Dendritic cell treated with granulocyte-macrophage colony-stimulating factor and Interleukin-4, amounts not matched to agents 40 ng/mL and 50 ng/mL, for 4 days (primary cell): ENCODE results near the gene BRD4.

Experiments used
- H3K27ac Mint-ChIP-seq: one replicate; pipeline ENCODE4 v1.8.0; 2022; ENCODE audit warnings: mild to moderate bottlenecking, mixed read lengths
- H3K27me3 Mint-ChIP-seq: one replicate; pipeline ENCODE4 v1.8.0; 2022; ENCODE audit warnings: mild to moderate bottlenecking, mixed read lengths
- H3K36me3 Mint-ChIP-seq: one replicate; pipeline ENCODE4 v1.8.0; 2022; ENCODE audit warnings: low read depth, mixed read lengths
- H3K4me1 Mint-ChIP-seq: one replicate; pipeline ENCODE4 v1.8.0; 2022; ENCODE audit warnings: low read depth, mixed read lengths
- H3K4me3 Mint-ChIP-seq: one replicate; pipeline ENCODE4 v1.8.0; 2022; ENCODE audit warnings: mild to moderate bottlenecking, moderate library complexity, mixed read lengths
- H3K9me3 Mint-ChIP-seq: one replicate; pipeline ENCODE4 v1.8.0; 2022; ENCODE audit warnings: mixed read lengths
- intact Hi-C: fragments of 100-400 bp; cut with micrococcal nuclease; formaldehyde crosslinking; loops from one replicate; pipeline ENCODE4 v1.15.0; 2022

The BRD4 gene

GRCh38 chr19:15317392-15318071 lies 14.8 kb downstream of the BRD4 start:
- H3K9me3 Mint-ChIP-seq, result no peaks in the 10 kb centered on the region
- peaks cover 21% of the 10 kb centered on the region for H3K36me3 Mint-ChIP-seq
- no peaks in the 10 kb centered on the region for H3K27me3 Mint-ChIP-seq
- peaks cover 91% of the 10 kb centered on the region for H3K4me1 Mint-ChIP-seq
- no peak overlapping the region for H3K4me3 Mint-ChIP-seq
- peak overlapping the region; percentile 57 for H3K27ac Mint-ChIP-seq
- intact Hi-C loops, result no loop called here

DNA sequence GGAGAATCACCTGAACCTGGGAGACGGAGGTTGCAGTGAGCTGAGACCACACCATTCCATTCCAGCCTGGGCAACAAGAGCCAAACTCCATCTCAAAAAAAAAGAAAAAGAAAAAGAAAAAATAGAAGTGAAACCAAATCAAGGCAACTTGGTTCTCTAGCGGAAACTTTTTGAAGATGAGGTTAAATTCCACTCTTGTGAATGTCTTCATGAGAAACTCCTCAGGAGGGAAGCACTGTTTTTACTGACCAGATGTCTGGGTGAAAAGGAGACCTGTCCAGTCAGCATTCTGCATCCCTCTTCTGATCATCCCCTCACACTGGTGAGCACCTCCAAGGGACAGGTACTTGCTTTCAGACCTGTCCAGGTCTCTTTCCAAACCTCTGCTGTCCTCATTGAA lies 15.8 kb downstream of the BRD4 start:
- H3K4me3 Mint-ChIP-seq, result peak overlapping the region; percentile 9
- peaks cover 17% of the 10 kb centered on the region for H3K36me3 Mint-ChIP-seq
- H3K27me3 Mint-ChIP-seq, result no peaks in the 10 kb centered on the region
- peak overlapping the region; percentile 57 for H3K27ac Mint-ChIP-seq
- H3K9me3 Mint-ChIP-seq, result no peaks in the 10 kb centered on the region
- H3K4me1 Mint-ChIP-seq, result peaks cover 93% of the 10 kb centered on the region
- intact Hi-C loops, result no loop called here

DNA sequence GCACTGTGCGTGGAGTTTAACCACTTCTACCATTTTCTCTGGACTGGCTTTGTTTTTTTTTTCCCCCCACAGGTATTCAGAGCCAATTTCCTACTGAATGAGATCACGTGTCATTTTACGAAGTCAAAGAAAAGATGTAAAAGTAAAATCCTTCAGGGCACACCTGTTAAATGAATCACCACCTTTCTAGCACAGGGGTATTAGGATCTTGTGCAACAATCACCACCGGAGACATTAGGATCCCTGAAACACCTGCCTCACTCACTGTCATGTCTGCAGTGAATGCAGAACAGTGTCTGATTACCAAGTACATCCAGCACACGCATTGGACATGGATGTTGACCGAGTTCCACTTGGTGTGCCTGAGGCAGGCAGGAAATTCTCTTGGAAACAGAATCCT lies 17.2 kb downstream of the BRD4 start:
- Mint-ChIP-seq H3K27ac (no peak overlapping the region), H3K36me3 (peaks cover 17% of the 10 kb centered on the region), H3K4me3 (no peak overlapping the region), H3K9me3 (no peaks in the 10 kb centered on the region), H3K27me3 (no peaks in the 10 kb centered on the region), H3K4me1 (peaks cover 89% of the 10 kb centered on the region)
- intact Hi-C loops, result no loop called here

GRCh38 chr19:15313649-15314279 lies 18.6 kb downstream of the BRD4 start:
- Mint-ChIP-seq H3K9me3 (no peaks in the 10 kb centered on the region), H3K27me3 (no peaks in the 10 kb centered on the region)

DNA sequence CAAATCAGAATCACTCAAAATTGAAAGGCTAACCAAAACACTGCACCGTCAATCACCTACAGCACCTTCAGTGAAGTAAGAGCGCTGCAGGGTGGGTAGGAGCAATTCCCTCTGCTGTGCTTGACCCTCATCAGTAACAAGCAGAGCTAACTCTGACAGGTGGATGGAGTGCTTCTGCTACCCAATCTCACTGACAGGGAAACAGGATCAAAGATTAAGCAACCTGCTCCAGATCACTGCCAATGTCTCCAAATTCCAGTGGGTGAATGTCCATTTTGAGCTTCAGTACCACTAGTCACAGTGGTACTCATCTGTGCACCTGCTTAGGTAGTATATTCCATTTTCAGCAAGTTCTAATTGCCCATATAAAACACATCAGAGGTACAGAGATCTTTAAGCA lies 25.2 kb downstream of the BRD4 start:
- Mint-ChIP-seq H3K36me3 (no peaks in the 10 kb centered on the region), H3K27ac (no peak overlapping the region), H3K4me1 (peaks cover 73% of the 10 kb centered on the region), H3K4me3 (no peak overlapping the region), H3K9me3 (no peaks in the 10 kb centered on the region), H3K27me3 (no peaks in the 10 kb centered on the region)
- intact Hi-C loops, result no loop called here

More at GRCh38 chr19:15313649-15314279, 18.6 kb downstream of the BRD4 start:
- Mint-ChIP-seq H3K4me3 (no peak overlapping the region), H3K36me3 (peaks cover 17% of the 10 kb centered on the region), H3K4me1 (peaks cover 88% of the 10 kb centered on the region), H3K27ac (no peak overlapping the region)
- intact Hi-C loops, result no loop called here

DNA sequence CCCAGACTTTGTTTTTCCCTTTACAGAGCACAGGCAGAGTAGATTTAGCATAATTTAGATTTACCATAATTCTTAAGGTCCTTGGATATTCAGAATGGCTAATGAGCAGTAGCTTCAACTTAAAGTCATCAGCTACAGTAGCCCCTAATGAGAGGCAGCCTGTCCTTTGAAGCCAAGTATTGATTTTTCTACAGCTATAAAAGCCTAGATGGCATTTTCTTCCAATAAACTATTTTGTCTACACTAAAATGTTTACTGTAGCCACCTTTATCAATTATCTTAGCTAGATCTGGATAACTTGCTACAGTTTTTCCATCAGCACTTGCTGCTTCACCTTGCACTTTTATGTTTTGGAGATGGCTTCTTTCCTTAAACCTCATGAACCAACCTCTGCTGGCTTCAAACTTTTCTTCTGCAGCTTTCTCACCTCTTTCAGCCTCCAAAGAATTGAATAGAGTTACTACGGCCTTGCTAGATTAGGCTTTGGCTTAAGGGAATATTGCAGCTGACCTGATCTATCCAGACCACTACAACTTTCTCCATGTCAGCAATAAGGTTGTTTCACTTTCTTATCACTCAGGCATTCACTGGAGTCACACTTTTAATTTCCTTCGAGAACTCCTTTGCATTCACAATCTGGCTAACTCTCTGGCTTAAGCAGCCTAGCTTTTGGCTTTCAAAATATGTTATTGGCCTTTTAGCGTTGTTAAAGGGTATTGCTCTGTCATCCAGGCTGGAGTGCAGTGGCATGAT lies 26.6 kb downstream of the BRD4 start:
- Mint-ChIP-seq H3K36me3 (no peaks in the 10 kb centered on the region), H3K27me3 (no peaks in the 10 kb centered on the region), H3K4me1 (peaks cover 75% of the 10 kb centered on the region), H3K27ac (no peak overlapping the region), H3K9me3 (no peaks in the 10 kb centered on the region), H3K4me3 (no peak overlapping the region)
- intact Hi-C loops, result no loop called here

DNA sequence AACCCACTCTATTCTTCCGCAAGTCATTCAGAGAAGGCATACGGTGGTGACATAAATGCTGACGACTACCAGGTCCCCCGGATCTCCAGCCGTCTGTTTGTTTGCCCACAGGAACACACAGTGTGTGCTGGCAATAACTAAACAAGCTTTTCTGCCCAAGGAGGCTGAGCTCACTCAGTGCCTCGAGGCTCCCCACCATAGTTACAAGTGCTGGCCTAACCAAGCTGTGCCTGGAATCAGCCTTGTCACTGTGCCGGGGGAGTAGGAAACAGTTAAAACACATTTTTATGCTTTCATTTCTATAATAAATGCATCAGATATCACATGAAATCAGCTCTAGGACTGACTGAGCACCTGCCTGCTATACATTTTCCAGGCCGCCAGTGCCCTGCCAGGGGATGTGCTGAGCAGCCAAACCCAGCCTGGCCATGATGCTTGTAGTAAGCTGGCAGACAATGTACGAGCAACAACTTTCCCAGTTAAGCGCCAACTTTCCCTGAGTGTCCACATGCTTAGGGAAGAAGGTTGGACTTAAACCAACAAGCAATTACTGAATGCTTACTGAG lies 28.1 kb downstream of the BRD4 start:
- intact Hi-C loops, result no loop called here
- Mint-ChIP-seq H3K27me3 (no peaks in the 10 kb centered on the region), H3K27ac (no peak overlapping the region), H3K4me3 (no peak overlapping the region), H3K36me3 (no peaks in the 10 kb centered on the region), H3K9me3 (no peaks in the 10 kb centered on the region), H3K4me1 (peaks cover 76% of the 10 kb centered on the region)

- no peaks in the 10 kb centered on the region for H3K9me3 Mint-ChIP-seq
- H3K27me3 Mint-ChIP-seq, result no peaks in the 10 kb centered on the region
- no peak overlapping the region for H3K4me3 Mint-ChIP-seq
- intact Hi-C loops, result no loop called here
- no peaks in the 10 kb centered on the region for H3K36me3 Mint-ChIP-seq
- no peak overlapping the region for H3K27ac Mint-ChIP-seq
- peaks cover 80% of the 10 kb centered on the region for H3K4me1 Mint-ChIP-seq
Measured at GRCh38 chr19:15303105-15303780, 29.1 kb downstream of the BRD4 start.

DNA sequence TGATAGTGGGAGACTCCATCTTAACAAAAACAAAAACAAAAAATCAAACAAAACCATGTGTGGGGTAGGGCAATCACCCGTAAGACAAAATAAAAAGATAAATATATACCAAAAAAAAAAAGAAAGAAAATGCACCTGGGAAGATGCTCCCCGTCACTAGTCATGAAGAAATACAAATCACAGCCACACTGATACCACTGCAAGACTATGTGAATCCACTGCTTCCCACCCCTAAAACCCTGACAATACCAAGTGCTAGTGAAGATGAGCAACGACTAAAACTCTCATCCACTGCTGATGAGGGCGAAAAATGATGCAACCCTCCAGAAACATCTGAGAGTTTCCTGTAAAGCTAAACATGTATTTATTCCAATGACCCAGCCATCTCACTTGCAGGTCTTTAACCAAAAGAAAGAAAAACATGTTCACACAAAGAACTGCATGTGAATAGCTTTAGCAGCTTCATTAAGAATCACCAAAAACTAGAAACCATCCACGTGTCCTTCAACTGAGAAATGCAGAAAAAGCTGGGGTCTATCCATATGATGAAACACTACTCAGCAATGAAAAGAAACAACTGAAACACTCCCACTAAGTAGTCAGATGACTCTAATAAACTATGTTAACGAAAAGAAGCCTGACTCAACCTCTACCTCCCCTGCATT lies 31.7 kb downstream of the BRD4 start:
- intact Hi-C loops, result no loop called here
- Mint-ChIP-seq H3K4me3 (no peak overlapping the region), H3K36me3 (peaks cover 9% of the 10 kb centered on the region), H3K27me3 (no peaks in the 10 kb centered on the region), H3K27ac (no peak overlapping the region), H3K4me1 (peaks cover 85% of the 10 kb centered on the region), H3K9me3 (no peaks in the 10 kb centered on the region)

GRCh38 chr19:15299568-15300409 lies 32.5 kb downstream of the BRD4 start:
- intact Hi-C loops, result no loop called here
- Mint-ChIP-seq H3K27me3 (no peaks in the 10 kb centered on the region), H3K36me3 (peaks cover 17% of the 10 kb centered on the region)

DNA sequence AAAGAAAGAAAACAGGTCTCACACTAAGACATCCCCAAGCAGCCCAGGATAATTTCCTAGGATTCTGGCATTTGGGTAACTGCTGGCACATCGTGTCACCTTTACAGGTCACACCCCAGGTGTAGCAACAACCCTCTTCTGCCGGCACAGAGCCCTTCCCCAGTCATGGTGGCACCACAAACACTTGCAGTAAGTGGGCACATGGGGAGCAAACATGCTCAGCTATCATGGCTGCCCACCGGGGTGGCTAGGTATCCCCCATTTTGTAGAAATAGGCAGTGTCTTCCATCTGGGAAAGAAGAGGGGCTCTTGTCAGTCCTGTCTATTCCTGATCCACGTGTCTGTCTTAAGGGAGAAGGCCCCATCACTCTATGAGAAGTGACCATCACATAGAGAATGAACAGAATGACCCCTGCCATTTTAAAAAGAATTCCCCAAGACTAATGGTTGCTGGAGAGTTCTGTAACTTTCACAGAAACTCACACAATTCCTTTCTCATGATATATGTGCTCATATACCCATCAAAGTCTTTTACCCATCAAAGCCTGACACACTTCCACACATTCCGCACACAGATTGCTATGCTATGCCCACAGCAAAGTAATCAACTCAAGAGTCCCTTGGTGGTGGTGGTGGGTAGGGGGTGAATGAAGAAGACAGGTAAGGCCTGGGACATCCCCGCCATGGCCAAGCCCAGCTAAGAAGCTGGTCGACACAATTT lies 33.3 kb downstream of the BRD4 start:
- Mint-ChIP-seq H3K27ac (peak overlapping the region; percentile 12), H3K36me3 (peaks cover 17% of the 10 kb centered on the region), H3K27me3 (no peaks in the 10 kb centered on the region), H3K9me3 (no peaks in the 10 kb centered on the region), H3K4me3 (no peak overlapping the region), H3K4me1 (peaks cover 96% of the 10 kb centered on the region)
- intact Hi-C loops, result no loop called here

More at GRCh38 chr19:15299568-15300409, 32.5 kb downstream of the BRD4 start:
- H3K9me3 Mint-ChIP-seq, result no peaks in the 10 kb centered on the region
- H3K4me3 Mint-ChIP-seq, result no peak overlapping the region
- H3K27ac Mint-ChIP-seq, result no peak overlapping the region
- peaks cover 93% of the 10 kb centered on the region for H3K4me1 Mint-ChIP-seq
